GM23338 (cell line): ENCODE data around the gene SPOUT1. TPM values are rescaled to one million over a fixed set of nuclear protein-coding genes. Genes with fewer than 3 reads are reported as not detected.

Experiments
- ATAC-seq: fragments of 200-7000 bp; cut with Tn5 transposase; 3 replicates; pipeline ENCODE4 v1.9.1; 2020
- DNase-seq: peaks from one replicate; pipeline ENCODE4 v3.0.0-alpha.2; 2015; ENCODE audit warnings: low spot score
- H2AFZ ChIP-seq: fragments of 200-600 bp; sonication (generic); 2 replicates; pipeline ENCODE4 v1.8.0; 2016; ENCODE audit warnings: antibody characterized with exemption, mild to moderate bottlenecking, moderate library complexity
- H3F3A ChIP-seq: fragments of 200-600 bp; sonication (generic); replicated peaks from 2 replicates; pipeline ENCODE4 v1.8.0; 2017; ENCODE audit warnings: antibody characterized with exemption, mixed run types, low read depth
- H3K27ac ChIP-seq: fragments of 200-600 bp; sonication (generic); 2 replicates; pipeline ENCODE4 v1.6.1; 2016; ENCODE audit warnings: low read depth
- H3K27me3 ChIP-seq: fragments of 200-600 bp; sonication (generic); 2 replicates; pipeline ENCODE4 v1.8.0; 2016; ENCODE audit warnings: mild to moderate bottlenecking, mixed run types, moderate library complexity; ENCODE audit not compliant: insufficient read depth
- H3K36me3 ChIP-seq: fragments of 200-600 bp; sonication (generic); 2 replicates; pipeline ENCODE4 v1.8.0; 2016; ENCODE audit warnings: mild to moderate bottlenecking; ENCODE audit not compliant: insufficient read depth
- H3K4me1 ChIP-seq: fragments of 200-600 bp; sonication (generic); 2 replicates; pipeline ENCODE4 v1.8.0; 2016; ENCODE audit warnings: mild to moderate bottlenecking, moderate library complexity; ENCODE audit not compliant: insufficient read depth
- H3K4me2 ChIP-seq: fragments of 200-600 bp; sonication (generic); 2 replicates; pipeline ENCODE4 v1.7.1; 2017; ENCODE audit warnings: mixed run types
- H3K4me3 ChIP-seq: fragments of 200-600 bp; sonication (generic); 2 replicates; pipeline ENCODE4 v1.6.1; 2016; ENCODE audit warnings: mixed run types
- H3K79me2 ChIP-seq: fragments of 200-600 bp; sonication (generic); replicated peaks from 2 replicates; pipeline ENCODE4 v1.8.0; 2017; ENCODE audit warnings: mild to moderate bottlenecking; ENCODE audit not compliant: insufficient read depth
- H3K9me2 ChIP-seq: fragments of 200-600 bp; sonication (generic); 2 replicates; pipeline ENCODE4 v1.8.0; 2017; ENCODE audit not compliant: insufficient read depth
- H4K20me1 ChIP-seq: fragments of 200-600 bp; sonication (generic); replicated peaks from 2 replicates; pipeline ENCODE4 v1.8.0; 2017; ENCODE audit warnings: mild to moderate bottlenecking; ENCODE audit not compliant: insufficient read depth
- H3K27ac Mint-ChIP-seq: 2 replicates; pipeline ENCODE4 v1.8.0; 2020; ENCODE audit warnings: inconsistent platforms, mild to moderate bottlenecking, moderate library complexity, mixed read lengths
- H3K27me3 Mint-ChIP-seq: 3 replicates; pipeline ENCODE4 v1.8.0; 2022; ENCODE audit warnings: low read depth, mild to moderate bottlenecking, moderate library complexity, mixed read lengths, inconsistent platforms; ENCODE audit not compliant: insufficient read depth, poor library complexity
- H3K36me3 Mint-ChIP-seq: 3 replicates; pipeline ENCODE4 v1.8.0; 2021; ENCODE audit warnings: low read depth, mild to moderate bottlenecking, inconsistent platforms, moderate library complexity, mixed read lengths
- H3K4me1 Mint-ChIP-seq: 3 replicates; pipeline ENCODE4 v1.8.0; 2020; ENCODE audit warnings: mild to moderate bottlenecking, inconsistent platforms, mixed read lengths
- H3K4me3 Mint-ChIP-seq: 3 replicates; pipeline ENCODE4 v1.8.0; 2021; ENCODE audit warnings: moderate library complexity, mild to moderate bottlenecking, inconsistent platforms, mixed read lengths
- H3K9me3 Mint-ChIP-seq: 3 replicates; pipeline ENCODE4 v1.8.0; 2020; ENCODE audit warnings: moderate library complexity, mild to moderate bottlenecking, inconsistent platforms, mixed read lengths
- CREB1 ChIP-seq: fragments of 250-450 bp; sonication (Bioruptor Pico); IDR thresholded peaks from 2 replicates; pipeline ENCODE4 v1.5.0; 2020; ENCODE audit warnings: low read depth, mild to moderate bottlenecking, moderate library complexity
- CTCF ChIP-seq, 2 experiments: fragments of 200-600 bp in 1 of 2; sonication (generic) in 1 of 2; conservative IDR thresholded peaks; 2 replicates each; pipeline versions ENCODE4 v1.5.1 to v1.6.1; 2016 to 2017; ENCODE audit warnings: antibody characterized with exemption in 2 of 2, low read depth in 2 of 2, mild to moderate bottlenecking in 2 of 2, moderate library complexity in 1 of 2
- ETS1 ChIP-seq: IDR thresholded peaks from 2 replicates; pipeline ENCODE4 v1.6.1; 2016; ENCODE audit warnings: antibody characterized with exemption
- EZH2 ChIP-seq: fragments of 200-600 bp; sonication (generic); IDR thresholded peaks from one replicate; pipeline ENCODE4 v1.8.0; 2017; ENCODE audit warnings: antibody characterized with exemption, mild to moderate bottlenecking, low read depth; ENCODE audit not compliant: unreplicated experiment
- EZH2phosphoT487 ChIP-seq: fragments of 200-600 bp; sonication (generic); IDR thresholded peaks from one replicate; pipeline ENCODE4 v1.8.1; 2018; ENCODE audit warnings: antibody characterized with exemption; ENCODE audit not compliant: unreplicated experiment
- JUNB ChIP-seq: IDR thresholded peaks from one replicate; pipeline ENCODE4 v1.6.1; 2016; ENCODE audit warnings: antibody characterized with exemption; ENCODE audit not compliant: unreplicated experiment
- NANOG ChIP-seq: IDR thresholded peaks from 2 replicates; pipeline ENCODE4 v1.6.1; 2016; ENCODE audit warnings: antibody characterized with exemption, borderline replicate concordance
- POLR2AphosphoS5 ChIP-seq: IDR thresholded peaks from 2 replicates; pipeline ENCODE4 v1.6.1; 2016; ENCODE audit warnings: antibody characterized with exemption, low read depth
- STAT1 ChIP-seq: IDR thresholded peaks from one replicate; pipeline ENCODE4 v1.6.1; 2016; ENCODE audit warnings: antibody characterized with exemption; ENCODE audit not compliant: unreplicated experiment
- long read RNA-seq: library from polyadenylated mRNA; unstranded; transcript quantifications from one replicate; pipeline ENCODE4 v2.0.0, GENCODE V29; 2020; ENCODE audit not compliant: unreplicated experiment
- polyA plus RNA-seq: library from polyadenylated mRNA; unstranded; fragments of >200 nt; fragmentation: Nextera tagmentation; extraction: Ambion mirVana; gene quantifications from 2 replicates; pipeline ENCODE4 v1.2.1, GENCODE V29; 2016
- total RNA-seq: library from RNA; depleted of rRNA; stranded (reverse); fragments of >200 nt; shearing (Covaris generic); gene quantifications from 2 replicates; pipeline ENCODE4 v1.2.3, GENCODE V29; 2014; rRNA removed

Gene SPOUT1
- total RNA-seq (34.8 and 50.9 TPM in 2 replicates), polyA plus RNA-seq (28.5 and 33.5 TPM in 2 replicates)
- long read RNA-seq, full-length matches to known transcripts: 41 of 56 reads
- long read RNA-seq, partial matches to known transcripts: 2 of 56 reads
- long read RNA-seq, other reads (novel, unspliced or antisense): 13 of 56 reads

GRCh38 chr9:128829477-128830251, at the start of gene SPOUT1:
Gene SPOUT1 (minus strand): TSS chr9:128829794. CDS start chr9:128829780, 14 bp downstream.
- peaks cover 7% of the 10 kb centered on the region for H3K27me3 Mint-ChIP-seq
- H3K9me2 ChIP-seq: no peaks in the 10 kb centered on the region
- H3K36me3 ChIP-seq: peaks cover 13% of the 10 kb centered on the region
- peak within 1 kb of the TSS; percentile 98 for H3K4me3 ChIP-seq
- peak within 1 kb of the TSS; percentile 96 for H3K4me3 Mint-ChIP-seq
- H4K20me1 ChIP-seq: 0 out of 2 replicates have a peak, but pooled peaks cover 4% of the 10 kb centered on the region
- H3K9me3 Mint-ChIP-seq: no peaks in the 10 kb centered on the region; the same call in 2 of the 3 replicates
- peak within 1 kb of the TSS; percentile 98 for H3K4me2 ChIP-seq
- peak within 1 kb of the TSS; percentile 77; the same call in 1 of the 2 replicates for H3K27ac ChIP-seq
- no peaks in the 10 kb centered on the region for H3K27me3 ChIP-seq
- ATAC-seq: peak; percentile 95
- peaks cover 7% of the 10 kb centered on the region for H3K4me1 Mint-ChIP-seq
- H3K27ac Mint-ChIP-seq: peak within 1 kb of the TSS; percentile 97
- peak; percentile 45; the same call in 1 of the 2 replicates for TF ChIP-seq ETS1
- no peak for TF ChIP-seq JUNB
- peak; percentile 97 for TF ChIP-seq POLR2AphosphoS5
- peaks cover 8% of the 10 kb centered on the region for H3K79me2 ChIP-seq
- H3K36me3 Mint-ChIP-seq: peaks cover 58% of the 10 kb centered on the region
- 0 out of 2 replicates have a peak, but pooled peaks cover 6% of the 10 kb centered on the region for H3F3A ChIP-seq
- no peaks in the 10 kb centered on the region for H3K4me1 ChIP-seq
- peak within 1 kb of the TSS; percentile 84; the same call in 1 of the 2 replicates for H2AFZ ChIP-seq
- peak; percentile 96 for DNase-seq

- no peak overlapping the region for H3K4me3 Mint-ChIP-seq
- H2AFZ ChIP-seq: no peak overlapping the region
- no peaks in the 10 kb centered on the region for H3K9me2 ChIP-seq
- no peaks in the 10 kb centered on the region for H3K27me3 ChIP-seq
- peaks cover under 1% of the 10 kb centered on the region; the same call in 1 of the 3 replicates for H3K36me3 Mint-ChIP-seq
- peaks cover 20% of the 10 kb centered on the region for H3F3A ChIP-seq
- H3K79me2 ChIP-seq: peaks cover 65% of the 10 kb centered on the region
- peaks cover 15% of the 10 kb centered on the region for H3K4me1 Mint-ChIP-seq
- ATAC-seq (no peak), DNase-seq (no peak)
- H3K27ac ChIP-seq: no peak overlapping the region
- H3K4me3 ChIP-seq: no peak overlapping the region
- H3K4me1 ChIP-seq: no peaks in the 10 kb centered on the region; the same call in 1 of the 2 replicates
- peaks cover 9% of the 10 kb centered on the region for H4K20me1 ChIP-seq
- H3K36me3 ChIP-seq: no peaks in the 10 kb centered on the region
- H3K27me3 Mint-ChIP-seq: peaks cover 15% of the 10 kb centered on the region
- no peak overlapping the region for H3K27ac Mint-ChIP-seq
- no peaks in the 10 kb centered on the region for H3K9me3 Mint-ChIP-seq
- H3K4me2 ChIP-seq: no peak overlapping the region
- no peak for TF ChIP-seq NANOG
- no peak for TF ChIP-seq CREB1 (CRISPR knock-in tag)
- no peak for TF ChIP-seq ETS1
- TF ChIP-seq CTCF (conservative IDR thresholded peaks at IDR 0.05; ENCODE audit: low read depth in 2 of 2): no peak
- no peak for TF ChIP-seq EZH2phosphoT487
- TF ChIP-seq STAT1: no peak
- no peak for TF ChIP-seq EZH2
Observed at GRCh38 chr9:128877852-128878251, 48.3 kb upstream of the SPOUT1 start.
